BJ (cell line): ENCODE data around the gene TRIP11. TPM values are rescaled to one million over a fixed set of nuclear protein-coding genes. Genes with fewer than 3 reads are reported as not detected.

Source experiments
- CTCF ChIA-PET: fragments of 350-600 bp; formaldehyde crosslinking; extraction: SDS; loops from one replicate; lab custom pipeline; 2021; ENCODE audit warnings: antibody characterized with exemption, inconsistent platforms; lab: Yijun Ruan, JAX
- POLR2A ChIA-PET: fragments of 300-600 bp; sonication (Branson Sonifier 250); formaldehyde crosslinking; extraction: SDS; loops from one replicate; lab custom pipeline; 2021; ENCODE audit warnings: antibody characterized with exemption; lab: Charles Lee
- DNase-seq: peaks from one replicate; pipeline ENCODE4 v3.0.0-alpha.2; 2011; ENCODE audit warnings: low read depth
- H3K27me3 ChIP-seq: 2 replicates; pipeline ENCODE4 v1.6.0; 2011; ENCODE audit warnings: low read length; ENCODE audit not compliant: control insufficient read depth, insufficient read depth
- H3K36me3 ChIP-seq: 2 replicates; pipeline ENCODE4 v1.5.1; 2011; ENCODE audit warnings: low read length; ENCODE audit not compliant: control insufficient read depth, insufficient read depth
- H3K4me3 ChIP-seq: 2 replicates; pipeline ENCODE4 v1.5.1; 2011; ENCODE audit warnings: low read depth, mild to moderate bottlenecking, control low read depth, low read length
- polyA plus RNA-seq: library from polyadenylated mRNA; depleted of rRNA; stranded (reverse); fragments of >200 nt; gene quantifications from 2 replicates; pipeline ENCODE4 v1.2.3, GENCODE V29; 2011
- TF ChIP-seq, protein P1 (sequence below): IDR thresholded peaks from 2 replicates; pipeline ENCODE4 v1.5.1; 2011; ENCODE audit warnings: low read depth, mild to moderate bottlenecking, control low read depth, inconsistent platforms, low read length, moderate library complexity; ENCODE audit not compliant: insufficient read depth

The TRIP11 gene
- polyA plus RNA-seq, 1 experiment, result 14.7 TPM

DNA sequence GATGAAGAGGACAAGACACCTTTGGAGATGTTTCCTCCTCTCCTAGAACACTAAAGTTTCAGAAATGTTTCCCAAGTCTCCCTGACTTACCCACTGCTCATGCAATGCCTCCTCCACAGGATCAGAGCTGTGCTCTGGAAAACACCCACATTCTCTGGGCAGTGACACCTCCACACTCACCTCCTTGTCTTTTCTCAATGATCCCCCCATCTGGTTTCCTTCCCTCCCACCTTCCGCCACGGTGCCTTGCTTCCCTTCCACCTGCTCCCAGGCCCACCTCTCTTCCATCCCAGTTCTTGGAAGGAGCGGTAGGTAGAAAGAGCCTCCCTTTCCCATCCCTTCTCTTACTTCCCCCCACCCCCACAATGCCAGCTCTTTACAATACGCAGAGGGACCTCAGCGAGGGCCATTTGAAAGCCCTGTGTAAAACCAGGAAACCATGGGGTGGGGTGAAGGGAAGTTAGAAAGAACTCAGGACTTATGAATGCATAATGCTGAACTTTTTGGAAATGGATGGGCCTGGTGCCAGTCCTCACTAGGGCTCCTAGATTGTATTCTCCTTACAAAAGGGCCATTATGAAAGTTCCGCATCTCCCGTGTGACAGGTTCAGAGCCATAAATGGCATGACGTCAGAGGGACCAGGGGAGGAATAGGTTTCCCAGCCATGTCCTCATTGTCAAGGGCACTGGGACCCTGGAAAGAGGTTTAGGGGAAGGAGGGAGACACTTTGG is 105.1 kb downstream of the TRIP11 start:
- ChIA-PET CTCF (no interaction called here), POLR2A (no interaction called here)
- DNase-seq, result no peak
- Histone ChIP-seq H3K36me3 (peaks cover 33% of the 10 kb centered on the region), H3K27me3 (no peaks in the 10 kb centered on the region), H3K4me3 (no peak overlapping the region)
- TF ChIP-seq, protein P1, sequence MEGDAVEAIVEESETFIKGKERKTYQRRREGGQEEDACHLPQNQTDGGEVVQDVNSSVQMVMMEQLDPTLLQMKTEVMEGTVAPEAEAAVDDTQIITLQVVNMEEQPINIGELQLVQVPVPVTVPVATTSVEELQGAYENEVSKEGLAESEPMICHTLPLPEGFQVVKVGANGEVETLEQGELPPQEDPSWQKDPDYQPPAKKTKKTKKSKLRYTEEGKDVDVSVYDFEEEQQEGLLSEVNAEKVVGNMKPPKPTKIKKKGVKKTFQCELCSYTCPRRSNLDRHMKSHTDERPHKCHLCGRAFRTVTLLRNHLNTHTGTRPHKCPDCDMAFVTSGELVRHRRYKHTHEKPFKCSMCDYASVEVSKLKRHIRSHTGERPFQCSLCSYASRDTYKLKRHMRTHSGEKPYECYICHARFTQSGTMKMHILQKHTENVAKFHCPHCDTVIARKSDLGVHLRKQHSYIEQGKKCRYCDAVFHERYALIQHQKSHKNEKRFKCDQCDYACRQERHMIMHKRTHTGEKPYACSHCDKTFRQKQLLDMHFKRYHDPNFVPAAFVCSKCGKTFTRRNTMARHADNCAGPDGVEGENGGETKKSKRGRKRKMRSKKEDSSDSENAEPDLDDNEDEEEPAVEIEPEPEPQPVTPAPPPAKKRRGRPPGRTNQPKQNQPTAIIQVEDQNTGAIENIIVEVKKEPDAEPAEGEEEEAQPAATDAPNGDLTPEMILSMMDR, result no peak

DNA sequence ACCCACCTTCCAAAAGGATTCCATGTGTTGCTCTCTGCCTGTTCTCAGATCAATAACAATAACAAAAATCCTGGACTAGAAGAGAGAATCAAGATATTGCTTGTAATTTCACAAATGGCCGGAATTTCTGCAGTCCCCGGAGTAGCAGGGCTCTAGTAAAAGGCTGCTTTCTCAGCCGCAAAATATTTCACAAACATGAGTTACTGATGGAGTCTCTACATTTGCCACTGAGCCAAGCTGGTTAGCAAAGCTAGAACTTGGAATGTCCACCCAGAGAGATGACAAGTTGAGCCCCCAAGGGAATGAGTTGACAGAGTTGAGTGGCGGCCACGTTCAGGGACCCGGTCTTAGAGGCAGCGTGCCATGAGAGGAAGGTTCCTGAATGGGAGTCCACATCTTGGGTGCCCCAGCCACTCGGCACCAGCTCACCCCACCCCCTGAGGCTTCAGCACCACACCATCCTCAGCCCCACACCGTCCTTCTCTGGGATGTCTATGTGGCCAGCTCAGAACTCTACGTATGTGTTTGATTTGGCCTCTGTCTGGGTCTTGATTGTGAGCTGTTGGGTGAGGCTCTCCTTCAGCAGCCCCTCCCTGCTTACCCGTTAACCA is 108.3 kb downstream of the TRIP11 start:
- peaks cover 28% of the 10 kb centered on the region for H3K36me3 ChIP-seq
- no peak overlapping the region for H3K4me3 ChIP-seq
- no peaks in the 10 kb centered on the region for H3K27me3 ChIP-seq
- TF ChIP-seq, protein P1, result no peak
- no peak for DNase-seq
- POLR2A ChIA-PET, result no interaction called here
- CTCF ChIA-PET, result no interaction called here

- TF ChIP-seq, protein P1, result no peak
- Histone ChIP-seq H3K4me3 (no peak overlapping the region), H3K36me3 (peaks cover 24% of the 10 kb centered on the region), H3K27me3 (no peaks in the 10 kb centered on the region)
- DNase-seq, result peak; percentile 29
- ChIA-PET CTCF (interaction anchor here (0.9 to 1.6 kb wide), 3 partner anchors 10 to 58 kb away, joined by 3 to 4 read pairs (median 4); no protein-coding TSS in a partner anchor), POLR2A (no interaction called here)
Observed at GRCh38 chr14:91929700-91930099, 110.2 kb downstream of the TRIP11 start.

DNA sequence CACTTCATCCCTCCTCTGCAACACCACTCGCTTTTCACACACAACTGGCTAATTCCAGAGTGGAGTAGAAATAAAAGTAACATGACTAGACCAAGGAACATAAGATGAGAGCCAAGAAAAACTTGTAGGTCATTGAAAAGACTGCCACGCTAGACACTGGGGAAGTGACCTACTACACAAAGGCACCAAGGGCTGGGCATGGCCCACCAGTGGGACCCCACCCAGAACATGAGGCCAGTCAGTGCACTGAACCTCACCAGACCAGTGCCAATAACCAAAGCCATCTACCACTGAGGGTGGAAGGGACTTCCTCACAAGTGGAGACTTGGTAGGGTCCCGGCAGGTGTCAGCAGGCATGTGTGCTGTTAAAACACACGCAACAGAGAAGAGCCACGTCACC is 112.1 kb downstream of the TRIP11 start:
- ChIA-PET POLR2A (no interaction called here), CTCF (interaction anchor here (1.4 kb wide), 1 partner anchor 8 kb away, joined by 3 read pairs; no protein-coding TSS in a partner anchor)
- H3K4me3 ChIP-seq, result no peak overlapping the region
- no peaks in the 10 kb centered on the region for H3K27me3 ChIP-seq
- no peak for DNase-seq
- peaks cover 19% of the 10 kb centered on the region for H3K36me3 ChIP-seq
- TF ChIP-seq, protein P1, result no peak

GRCh38 chr14:91927191-91927590 is 112.7 kb downstream of the TRIP11 start:
- peaks cover 18% of the 10 kb centered on the region for H3K36me3 ChIP-seq
- TF ChIP-seq, protein P1, result no peak
- no peak overlapping the region for H3K4me3 ChIP-seq
- DNase-seq, result no peak
- POLR2A ChIA-PET, result no interaction called here
- no peaks in the 10 kb centered on the region for H3K27me3 ChIP-seq
- CTCF ChIA-PET, result interaction anchor here (0.7 kb wide), 1 partner anchor 9 kb away, joined by 4 read pairs; no protein-coding TSS in a partner anchor
